Fibroblast of lung (primary cell): Measurements from ENCODE around the gene HSD17B3. TPM values are rescaled to one million over a fixed set of nuclear protein-coding genes. Genes with fewer than 3 reads are reported as not detected.
"Not testable (repeated sequence)": the region's sequence is repeated elsewhere in the genome, so short reads cannot be mapped to it uniquely, and the experiment has no call there.

Source experiments
- DNase-seq, 2 donors: peaks; one replicate each; pipeline versions ENCODE4 v3.0.0 to v3.0.0-alpha.2; 2010; ENCODE audit warnings: low read depth in 2 of 2
- H2AFZ ChIP-seq: 2 replicates; pipeline ENCODE4 v1.5.1; 2012; ENCODE audit warnings: low read length, control low read depth, inconsistent platforms
- H3K27ac ChIP-seq: 2 replicates; pipeline ENCODE4 v1.5.1; 2011; ENCODE audit warnings: low read length, control low read depth; ENCODE audit not compliant: insufficient read depth
- H3K27me3 ChIP-seq: 2 replicates; pipeline ENCODE4 v1.5.1; 2011; ENCODE audit warnings: mild to moderate bottlenecking, low read length; ENCODE audit not compliant: control insufficient read depth, insufficient read depth
- H3K36me3 ChIP-seq: 2 replicates; pipeline ENCODE4 v1.5.1; 2011; ENCODE audit warnings: low read length; ENCODE audit not compliant: control insufficient read depth, insufficient read depth
- H3K4me1 ChIP-seq: 2 replicates; pipeline ENCODE4 v1.5.1; 2011; ENCODE audit warnings: low read length; ENCODE audit not compliant: control insufficient read depth, insufficient read depth; ENCODE audit errors: extremely low read depth
- H3K4me2 ChIP-seq: 2 replicates; pipeline ENCODE4 v1.5.1; 2011; ENCODE audit warnings: low read length, control low read depth; ENCODE audit not compliant: insufficient read depth; ENCODE audit errors: extremely low read depth
- H3K4me3 ChIP-seq, 4 experiments: fragments of 200-600 bp in 1 of 4; sonication (generic) in 1 of 4; replicated peaks in 1 of 4; 2 replicates each; pipeline ENCODE4 v1.5.1; 2011 to 2016; ENCODE audit warnings: low read length in 4 of 4, low read depth in 3 of 4, mild to moderate bottlenecking in 3 of 4, control low read depth in 2 of 4, inconsistent platforms in 1 of 4, mixed read lengths in 1 of 4; ENCODE audit not compliant: insufficient read depth in 1 of 4; ENCODE audit errors: control extremely low read depth in 1 of 4
- H3K79me2 ChIP-seq: 2 replicates; pipeline ENCODE4 v1.5.1; 2012; ENCODE audit warnings: mild to moderate bottlenecking, low read length, inconsistent platforms; ENCODE audit not compliant: control insufficient read depth, insufficient read depth
- H3K9ac ChIP-seq: 2 replicates; pipeline ENCODE4 v1.5.1; 2011; ENCODE audit warnings: mild to moderate bottlenecking, low read length, control low read depth; ENCODE audit not compliant: insufficient read depth
- H3K9me3 ChIP-seq: 2 replicates; pipeline ENCODE4 v1.5.1; 2012; ENCODE audit warnings: low read depth, low read length; ENCODE audit not compliant: control insufficient read depth, insufficient read depth
- H4K20me1 ChIP-seq: 2 replicates; pipeline ENCODE4 v1.5.1; 2011; ENCODE audit warnings: low read length; ENCODE audit not compliant: control insufficient read depth, insufficient read depth; ENCODE audit errors: extremely low read depth
- CTCF ChIP-seq, 2 donors: IDR thresholded peaks in 1 of 2; conservative IDR thresholded peaks in 1 of 2; 1 replicate in 1 of 2; 2 replicates in 1 of 2; pipeline ENCODE4 v1.5.1; 2011 to 2012; ENCODE audit warnings: low read length in 2 of 2, control low read depth in 1 of 2, inconsistent platforms in 1 of 2, low read depth in 1 of 2, mild to moderate bottlenecking in 1 of 2
- EZH2 ChIP-seq: IDR thresholded peaks from 2 replicates; pipeline ENCODE4 v1.5.1; 2012; ENCODE audit warnings: low read length, control low read depth, mild to moderate bottlenecking; ENCODE audit errors: missing control alignments
- polyA plus RNA-seq, 2 donors: library from polyadenylated mRNA; depleted of rRNA in 1 of 2; stranded (reverse) in 1 of 2; unstranded in 1 of 2; fragments of >200 nt; gene quantifications; 2 replicates each; pipeline ENCODE4 v1.2.1, GENCODE V29; 2011 to 2012; ENCODE audit warnings: missing spikeins in 1 of 2
- total RNA-seq: library from RNA; depleted of rRNA; stranded (reverse); fragments of >200 nt; gene quantifications from 2 replicates; pipeline ENCODE4 v1.2.1, GENCODE V29; 2014

Gene HSD17B3
- total and polyA plus RNA-seq, 2 donors (not counting 1 experiment from before 2014, with no cell fraction given) = 0.17 TPM; not detected in 1

- Histone ChIP-seq H3K4me3 (no peak overlapping the region), H3K4me1 (no peaks in the 10 kb centered on the region), H3K27me3 (peaks cover 3% of the 10 kb centered on the region), H4K20me1 (no peaks in the 10 kb centered on the region), H3K4me2 (no peak overlapping the region), H3K9ac (no peak overlapping the region), H2AFZ (no peak overlapping the region), H3K36me3 (no peaks in the 10 kb centered on the region), H3K9me3 (no peaks in the 10 kb centered on the region), H3K79me2 (no peaks in the 10 kb centered on the region), H3K27ac (no peak overlapping the region)
- no peak for DNase-seq
- TF ChIP-seq CTCF (conservative IDR thresholded peaks at IDR 0.05 in 1 of 2, IDR thresholded peaks at IDR 0.05 in 1 of 2; ENCODE audit: low read depth in 1 of 2, low read length in 2 of 2) (no peak), EZH2 (no peak)
These were observed 59.2 kb downstream of the HSD17B3 start for GRCh38 chr9:96242811-96243210.

- peak in 1 of 2 donors; percentile 39 for DNase-seq
- H3K27me3 ChIP-seq = peaks cover 3% of the 10 kb centered on the region
- H3K27ac ChIP-seq = no peak overlapping the region
- no peaks in the 10 kb centered on the region for H4K20me1 ChIP-seq
- H3K9ac ChIP-seq = no peak overlapping the region
- H2AFZ ChIP-seq = no peak overlapping the region
- TF ChIP-seq CTCF (conservative IDR thresholded peaks at IDR 0.05 in 1 of 2, IDR thresholded peaks at IDR 0.05 in 1 of 2; ENCODE audit: low read depth in 1 of 2, low read length in 2 of 2) = no peak
- TF ChIP-seq EZH2 = no peak
- no peaks in the 10 kb centered on the region for H3K4me1 ChIP-seq
- no peaks in the 10 kb centered on the region for H3K79me2 ChIP-seq
- no peaks in the 10 kb centered on the region for H3K36me3 ChIP-seq
- no peaks in the 10 kb centered on the region for H3K9me3 ChIP-seq
- no peak overlapping the region for H3K4me3 ChIP-seq
- H3K4me2 ChIP-seq = no peak overlapping the region
These were observed 60.6 kb downstream of the HSD17B3 start for GRCh38 chr9:96241391-96241809.

- Histone ChIP-seq H3K36me3 (no peaks in the 10 kb centered on the region), H4K20me1 (no peaks in the 10 kb centered on the region), H3K79me2 (no peaks in the 10 kb centered on the region), H3K9ac (no peak overlapping the region), H3K4me2 (no peak overlapping the region), H3K27ac (no peak overlapping the region), H3K4me1 (peaks cover 2% of the 10 kb centered on the region), H3K9me3 (no peaks in the 10 kb centered on the region), H2AFZ (no peak overlapping the region), H3K27me3 (peaks cover 4% of the 10 kb centered on the region), H3K4me3 (no peak overlapping the region)
- TF ChIP-seq EZH2 (no peak), CTCF (conservative IDR thresholded peaks at IDR 0.05 in 1 of 2, IDR thresholded peaks at IDR 0.05 in 1 of 2; ENCODE audit: low read depth in 1 of 2, low read length in 2 of 2) (no peak)
- peak in 1 of 2 donors; percentile 20 for DNase-seq
These were observed 65.0 kb downstream of the HSD17B3 start for GRCh38 chr9:96236854-96237550.

GRCh38 chr9:96236337-96236736, 65.6 kb downstream of the HSD17B3 start:
- H3K36me3 ChIP-seq, H3K9me3 ChIP-seq, DNase-seq, H3K4me2 ChIP-seq, H3K4me1 ChIP-seq, H2AFZ ChIP-seq, H4K20me1 ChIP-seq, H3K4me3 ChIP-seq, H3K79me2 ChIP-seq, H3K27ac ChIP-seq, H3K9ac ChIP-seq, H3K27me3 ChIP-seq: not testable (repeated sequence)
